ENCODE data around the gene ZNF548. TPM values are rescaled to one million over a fixed set of nuclear protein-coding genes. Genes with fewer than 3 reads are reported as not detected.

The ZNF548 gene
- total RNA-seq, 2 donors from 2014 or later: 6.5 to 7.6 TPM

DNA sequence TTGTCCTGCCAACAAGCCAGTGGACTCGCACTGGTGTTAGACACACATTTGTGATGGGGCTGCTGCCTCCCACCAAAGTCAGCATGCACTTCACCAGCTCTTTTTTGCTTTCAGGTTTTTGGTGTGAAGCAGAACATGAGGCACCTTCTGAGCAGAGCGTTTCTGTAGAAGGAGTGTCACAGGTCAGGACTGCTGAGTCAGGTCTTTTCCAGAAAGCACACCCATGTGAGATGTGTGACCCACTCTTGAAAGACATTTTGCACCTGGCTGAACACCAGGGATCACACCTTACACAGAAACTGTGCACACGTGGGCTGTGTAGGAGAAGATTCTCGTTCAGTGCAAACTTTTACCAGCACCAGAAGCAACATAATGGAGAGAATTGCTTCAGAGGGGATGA lies 33.7 kb upstream of the ZNF548 start:
- TF ChIP-seq CTCF (IDR thresholded peaks at IDR 0.05): no peak
- H3K4me3 ChIP-seq: no peak overlapping the region
- no peak overlapping the region for H3K9ac ChIP-seq (ENCODE audit: low read depth in 2 of 2, low read length in 2 of 2)
- H3K36me3 ChIP-seq: peaks cover 15% of the 10 kb centered on the region
- H3K9me3 ChIP-seq: no peaks in the 10 kb centered on the region
- H3K27me3 ChIP-seq: no peaks in the 10 kb centered on the region
- no peak for DNase-seq
- no peaks in the 10 kb centered on the region for H3K4me1 ChIP-seq
- intact Hi-C loops (cut with DNase I): no loop called here
- H3K27ac ChIP-seq: no peak overlapping the region

GRCh38 chr19:57357406-57357805 lies 32.2 kb upstream of the ZNF548 start:
- H3K9me3 ChIP-seq: no peaks in the 10 kb centered on the region
- peaks cover 15% of the 10 kb centered on the region for H3K36me3 ChIP-seq
- H3K27me3 ChIP-seq: no peaks in the 10 kb centered on the region
- no peak overlapping the region for H3K9ac ChIP-seq (ENCODE audit: low read depth in 2 of 2, low read length in 2 of 2)
- intact Hi-C loops (cut with DNase I): no loop called here
- no peak overlapping the region for H3K27ac ChIP-seq
- DNase-seq: no peak
- H3K4me1 ChIP-seq: no peaks in the 10 kb centered on the region
- TF ChIP-seq CTCF (IDR thresholded peaks at IDR 0.05): no peak
- H3K4me3 ChIP-seq: no peak overlapping the region

- no peaks in the 10 kb centered on the region for H3K4me1 ChIP-seq
- DNase-seq: no peak
- H3K27me3 ChIP-seq: no peaks in the 10 kb centered on the region
- no peak overlapping the region for H3K27ac ChIP-seq
- peaks cover 15% of the 10 kb centered on the region for H3K36me3 ChIP-seq
- no peak overlapping the region for H3K9ac ChIP-seq (ENCODE audit: low read depth in 2 of 2, low read length in 2 of 2)
- no peak for TF ChIP-seq CTCF (IDR thresholded peaks at IDR 0.05)
- intact Hi-C loops (cut with DNase I): no loop called here
- H3K4me3 ChIP-seq: no peak overlapping the region
- no peaks in the 10 kb centered on the region for H3K9me3 ChIP-seq
Measured at GRCh38 chr19:57359300-57359699, 30.4 kb upstream of the ZNF548 start.

DNA sequence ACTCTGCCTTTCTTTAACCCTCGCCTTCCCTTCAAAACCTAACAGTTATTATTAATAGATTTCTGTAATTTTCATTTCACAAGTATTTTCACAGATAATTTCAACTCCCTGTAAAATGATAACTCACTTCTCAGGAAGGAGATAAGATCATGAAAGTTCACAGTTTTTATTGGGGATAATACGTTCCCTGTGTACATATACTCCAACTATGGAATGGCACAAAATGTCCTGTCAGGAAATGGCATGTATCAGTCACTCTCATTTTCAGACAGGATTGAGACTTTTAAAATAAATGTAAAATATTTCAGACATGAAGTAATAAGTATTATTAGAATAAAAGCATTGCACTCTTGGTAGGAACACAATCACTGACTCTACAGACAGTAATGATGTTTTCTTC lies 27.2 kb upstream of the ZNF548 start:
- DNase-seq: no peak
- Histone ChIP-seq H3K9me3 (no peaks in the 10 kb centered on the region), H3K4me1 (no peaks in the 10 kb centered on the region), H3K27me3 (no peaks in the 10 kb centered on the region), H3K36me3 (no peaks in the 10 kb centered on the region), H3K27ac (no peak overlapping the region), H3K9ac (ENCODE audit: low read depth in 2 of 2, low read length in 2 of 2) (no peak overlapping the region), H3K4me3 (peak overlapping the region; percentile 84)
- no peak for TF ChIP-seq CTCF (IDR thresholded peaks at IDR 0.05)
- intact Hi-C loops (cut with DNase I): no loop called here

GRCh38 chr19:57362997-57363687 lies 26.5 kb upstream of the ZNF548 start, which contains the start of the genes TRAPPC2B and ZNF547:
TRAPPC2B (plus strand) TSS chr19:57363551; CDS start chr19:57364834, 1,283 bp downstream.
ZNF547 (plus strand) TSS chr19:57363551; CDS start chr19:57368556, 5,005 bp downstream.
- TF ChIP-seq CTCF (IDR thresholded peaks at IDR 0.05): no peak
- peak; percentile 99 for DNase-seq
- peak within 1 kb of the TSS; percentile 87 for H3K27ac ChIP-seq
- no peaks in the 10 kb centered on the region for H3K4me1 ChIP-seq
- H3K9me3 ChIP-seq: no peaks in the 10 kb centered on the region
- peak within 1 kb of the TSS; percentile 44 to 58 for H3K9ac ChIP-seq (ENCODE audit: low read depth in 2 of 2, low read length in 2 of 2)
- peak within 1 kb of the TSS; percentile 84 for H3K4me3 ChIP-seq
- H3K27me3 ChIP-seq: no peaks in the 10 kb centered on the region
- no peaks in the 10 kb centered on the region for H3K36me3 ChIP-seq
- intact Hi-C loops (cut with DNase I): no loop called here

Data from colonic mucosa (tissue), 4 donors.